Breast epithelium (tissue), 4 donors: ENCODE data around the gene KCTD20. TPM values are rescaled to one million over a fixed set of nuclear protein-coding genes. Genes with fewer than 3 reads are reported as not detected.
A peak's percentile ranks its signal among the peaks of the same experiment; 100 is the strongest.

Experiments used
- DNase-seq, 2 donors: peaks; one replicate each; pipeline ENCODE4 v3.0.0-alpha.2; 2019; ENCODE audit warnings: low spot score in 2 of 2
- H3K27ac ChIP-seq, 2 donors: fragments of 200-600 bp; sonication (generic) in 1 of 2; one replicate each; pipeline ENCODE4 v1.5.1; 2016 to 2019; ENCODE audit warnings: mild to moderate bottlenecking in 1 of 2
- H3K27me3 ChIP-seq, 2 donors: fragments of 200-600 bp; sonication (generic) in 1 of 2; one replicate each; pipeline versions ENCODE4 v1.5.1 to v1.6.0; 2017 to 2019; ENCODE audit warnings: control low read depth in 1 of 2, mild to moderate bottlenecking in 1 of 2
- H3K36me3 ChIP-seq: fragments of 200-600 bp; one replicate; pipeline ENCODE4 v1.5.1; 2019
- H3K4me1 ChIP-seq, 2 donors: fragments of 200-600 bp; sonication (generic); one replicate each; pipeline ENCODE4 v1.5.1; 2016 to 2019; ENCODE audit warnings: control low read depth in 1 of 2
- H3K4me3 ChIP-seq, 3 donors: fragments of 200-600 bp; sonication (generic); 1 replicate in 2 of 3; 2 replicates in 1 of 3; pipeline ENCODE4 v1.5.1; 2016 to 2019; ENCODE audit warnings: mild to moderate bottlenecking in 3 of 3, moderate library complexity in 2 of 3
- H3K9me3 ChIP-seq, 2 donors: fragments of 200-600 bp; sonication (generic) in 1 of 2; one replicate each; pipeline ENCODE4 v1.5.1; 2016 to 2019; ENCODE audit warnings: control low read depth in 1 of 2
- CTCF ChIP-seq, 3 donors: fragments of 450-650 bp; IDR thresholded peaks; one replicate each; pipeline ENCODE4 v1.5.1; 2016 to 2017; ENCODE audit warnings: antibody characterized with exemption in 3 of 3, mild to moderate bottlenecking in 3 of 3, moderate library complexity in 3 of 3
- POLR2A ChIP-seq: fragments of 450-650 bp; IDR thresholded peaks from one replicate; pipeline ENCODE4 v1.6.1; 2016; ENCODE audit warnings: antibody characterized with exemption, mild to moderate bottlenecking, moderate library complexity
- POLR2AphosphoS5 ChIP-seq, 3 donors: sonication (generic); formaldehyde crosslinking; IDR thresholded peaks; one replicate each; pipeline ENCODE4 v1.6.1; 2017; ENCODE audit warnings: antibody characterized with exemption in 3 of 3
- intact Hi-C: fragments of 100-400 bp; cut with DNase I; formaldehyde crosslinking; loops from one replicate; pipeline ENCODE4 v1.15.1; 2023; ENCODE audit warnings: low total_unique reads
- total RNA-seq, 3 donors: library from RNA; depleted of rRNA; stranded (reverse); fragments of >200 nt; gene quantifications; one replicate each; pipeline ENCODE4 v1.1.0, GENCODE V29; 2016

Gene KCTD20
- total RNA-seq, 3 donors from 2014 or later = 59.4 to 64.5 (median 61.6) TPM

- Histone ChIP-seq H3K4me3 (no peak overlapping the region), H3K9me3 (no peaks in the 10 kb centered on the region), H3K4me1 (no peaks in the 10 kb centered on the region), H3K27ac (no peak overlapping the region), H3K27me3 (no peaks in the 10 kb centered on the region), H3K36me3 (no peaks in the 10 kb centered on the region)
- no peak for TF ChIP-seq POLR2AphosphoS5 (IDR thresholded peaks at IDR 0.05)
- TF ChIP-seq POLR2A = no peak
- TF ChIP-seq CTCF (IDR thresholded peaks at IDR 0.05) = no peak
- intact Hi-C loops = no loop called here
- DNase-seq = no peak
These were observed 58.9 kb downstream of the KCTD20 start for GRCh38 chr6:36501686-36502085.

DNA sequence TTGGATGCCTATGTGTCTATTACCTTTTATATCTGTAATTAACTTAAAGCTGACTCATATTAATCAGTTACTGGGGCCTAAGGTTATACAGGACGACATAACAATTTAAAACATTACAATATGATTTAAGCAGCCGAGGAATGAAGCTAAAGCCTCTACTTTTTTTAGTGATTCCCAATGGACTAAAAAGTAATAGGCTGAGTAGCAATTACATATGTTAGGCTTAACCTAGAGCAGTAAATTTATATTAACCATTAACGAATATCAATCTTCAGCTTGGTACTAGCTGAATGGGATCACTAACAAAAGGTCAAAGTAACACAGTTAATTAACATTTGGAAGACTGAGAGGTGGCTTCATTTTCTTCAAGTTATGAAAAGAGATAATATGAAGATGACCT lies 61.4 kb downstream of the KCTD20 start:
- no peak for DNase-seq
- Histone ChIP-seq H3K4me1 (no peaks in the 10 kb centered on the region), H3K27me3 (no peaks in the 10 kb centered on the region), H3K9me3 (no peaks in the 10 kb centered on the region), H3K27ac (no peak overlapping the region), H3K36me3 (no peaks in the 10 kb centered on the region), H3K4me3 (no peak overlapping the region)
- intact Hi-C loops = no loop called here
- TF ChIP-seq POLR2A = no peak
- no peak for TF ChIP-seq POLR2AphosphoS5 (IDR thresholded peaks at IDR 0.05)
- no peak for TF ChIP-seq CTCF (IDR thresholded peaks at IDR 0.05)

- DNase-seq = no peak
- no peak for TF ChIP-seq POLR2A
- TF ChIP-seq POLR2AphosphoS5 (IDR thresholded peaks at IDR 0.05) = no peak
- no peak for TF ChIP-seq CTCF (IDR thresholded peaks at IDR 0.05)
- intact Hi-C loops = no loop called here
- Histone ChIP-seq H3K4me3 (no peak overlapping the region), H3K27me3 (no peaks in the 10 kb centered on the region), H3K9me3 (no peaks in the 10 kb centered on the region), H3K4me1 (no peaks in the 10 kb centered on the region), H3K36me3 (no peaks in the 10 kb centered on the region), H3K27ac (no peak overlapping the region)
These were observed 62.2 kb downstream of the KCTD20 start for GRCh38 chr6:36504982-36505381.

GRCh38 chr6:36505744-36506534 lies 63.1 kb downstream of the KCTD20 start:
- Histone ChIP-seq H3K27ac (peak overlapping the region in 1 of 2 donors; percentile 7), H3K9me3 (no peaks in the 10 kb centered on the region), H3K4me3 (no peak overlapping the region), H3K27me3 (no peaks in the 10 kb centered on the region), H3K4me1 (no peaks in the 10 kb centered on the region), H3K36me3 (no peaks in the 10 kb centered on the region)
- DNase-seq = no peak
- intact Hi-C loops = no loop called here
- TF ChIP-seq POLR2A = no peak
- no peak for TF ChIP-seq POLR2AphosphoS5 (IDR thresholded peaks at IDR 0.05)
- TF ChIP-seq CTCF (IDR thresholded peaks at IDR 0.05) = no peak

GRCh38 chr6:36506611-36507010 lies 63.8 kb downstream of the KCTD20 start:
- H3K36me3 ChIP-seq = no peaks in the 10 kb centered on the region
- H3K9me3 ChIP-seq = no peaks in the 10 kb centered on the region
- no peak for DNase-seq
- intact Hi-C loops = no loop called here
- TF ChIP-seq CTCF (IDR thresholded peaks at IDR 0.05) (no peak), POLR2AphosphoS5 (IDR thresholded peaks at IDR 0.05) (no peak), POLR2A (no peak)
- H3K4me1 ChIP-seq = no peaks in the 10 kb centered on the region
- peak overlapping the region in 1 of 2 donors; percentile 7 for H3K27ac ChIP-seq
- H3K27me3 ChIP-seq = no peaks in the 10 kb centered on the region
- no peak overlapping the region for H3K4me3 ChIP-seq
